SK-MEL-5 (cell line): ENCODE measurements around the gene ADGRG1. TPM values are rescaled to one million over a fixed set of nuclear protein-coding genes. Genes with fewer than 3 reads are reported as not detected.

Source experiments
- DNase-seq: peaks from one replicate; pipeline ENCODE4 v3.0.0-alpha.2; 2016; ENCODE audit warnings: low read depth, low spot score
- in situ Hi-C: cut with HindIII; loops from 2 replicates; pipeline ENCODE4 v1.10.0; 2016; ENCODE audit warnings: low sequenced_read_pairs, high pct_unique_total_duplicates, low pct_unique_long_range_greater_than_20kb
- total RNA-seq: library from RNA; depleted of rRNA; stranded (reverse); fragments of >200 nt; shearing (Covaris generic); gene quantifications from 2 replicates; pipeline ENCODE4 v1.2.3, GENCODE V29; 2014

ADGRG1 gene
- total RNA-seq, 1 experiment from 2014 or later: 14.4 TPM

- no peak for DNase-seq
- in situ Hi-C loops: no loop called here
Measured at GRCh38 chr16:57640612-57641011, 12.2 kb downstream of the ADGRG1 start.

GRCh38 chr16:57642160-57643135 is 14.0 kb downstream of the ADGRG1 start:
- in situ Hi-C loops: no loop called here
- no peak for DNase-seq

- no peak for DNase-seq
- in situ Hi-C loops: no loop called here
Measured at GRCh38 chr16:57643147-57643874, 14.9 kb downstream of the ADGRG1 start.

- no peak for DNase-seq
- in situ Hi-C loops: no loop called here
Measured at GRCh38 chr16:57643910-57644309, 15.5 kb downstream of the ADGRG1 start.

- DNase-seq: no peak
- in situ Hi-C loops: no loop called here
Measured at GRCh38 chr16:57644383-57645014, 16.1 kb downstream of the ADGRG1 start.

- DNase-seq: no peak
- in situ Hi-C loops: no loop called here
Measured at GRCh38 chr16:57645169-57645568, 16.7 kb downstream of the ADGRG1 start.

- in situ Hi-C loops: no loop called here
- no peak for DNase-seq
Measured at GRCh38 chr16:57645691-57646387, 17.4 kb downstream of the ADGRG1 start.

- in situ Hi-C loops: no loop called here
- no peak for DNase-seq
Measured at GRCh38 chr16:57646388-57647039, 18.1 kb downstream of the ADGRG1 start.

GRCh38 chr16:57647136-57647875 is 18.9 kb downstream of the ADGRG1 start:
- DNase-seq: no peak
- in situ Hi-C loops: no loop called here

- no peak for DNase-seq
- in situ Hi-C loops: no loop called here
Measured at GRCh38 chr16:57648125-57648524, 19.7 kb downstream of the ADGRG1 start.

GRCh38 chr16:57648581-57649442 is 20.4 kb downstream of the ADGRG1 start:
- in situ Hi-C loops: no loop called here
- DNase-seq: peak; percentile 83

- DNase-seq: no peak
- in situ Hi-C loops: no loop called here
Measured at GRCh38 chr16:57649443-57649751, 21.0 kb downstream of the ADGRG1 start.

GRCh38 chr16:57649846-57650245 is 21.4 kb downstream of the ADGRG1 start:
- in situ Hi-C loops: no loop called here
- DNase-seq: no peak

GRCh38 chr16:57651344-57652333 is 23.2 kb downstream of the ADGRG1 start:
- in situ Hi-C loops: no loop called here
- DNase-seq: no peak
